Karpas-422 (cell line): ENCODE measurements around the gene PLPPR1. TPM values are rescaled to one million over a fixed set of nuclear protein-coding genes. Genes with fewer than 3 reads are reported as not detected.

Experiments
- DNase-seq: peaks from one replicate; pipeline ENCODE4 v3.0.0-alpha.2; 2015
- H2AFZ ChIP-seq: fragments of 200-600 bp; sonication (generic); 2 replicates; pipeline ENCODE4 v1.6.1; 2014; ENCODE audit warnings: antibody characterized with exemption, low read length, mixed read lengths
- H3K27ac ChIP-seq: fragments of 200-600 bp; sonication (generic); 2 replicates; pipeline ENCODE4 v1.5.1; 2014; ENCODE audit warnings: mild to moderate bottlenecking, low read length, moderate library complexity
- H3K27me3 ChIP-seq: fragments of 200-600 bp; sonication (generic); 2 replicates; pipeline ENCODE4 v1.6.1; 2014; ENCODE audit warnings: low read length, mixed read lengths
- H3K36me3 ChIP-seq: fragments of 200-600 bp; sonication (generic); 2 replicates; pipeline ENCODE4 v1.6.1; 2014; ENCODE audit warnings: low read length, mixed read lengths; ENCODE audit not compliant: insufficient read depth
- H3K4me1 ChIP-seq: fragments of 200-600 bp; sonication (generic); 2 replicates; pipeline ENCODE4 v1.6.1; 2014; ENCODE audit warnings: mild to moderate bottlenecking, low read length, mixed read lengths
- H3K4me2 ChIP-seq: fragments of 200-600 bp; sonication (generic); 2 replicates; pipeline ENCODE4 v1.6.1; 2014; ENCODE audit warnings: low read length, low read depth, mild to moderate bottlenecking; ENCODE audit not compliant: poor library complexity, severe bottlenecking
- H3K4me3 ChIP-seq: fragments of 200-600 bp; sonication (generic); 2 replicates; pipeline ENCODE4 v1.5.1; 2014; ENCODE audit warnings: mild to moderate bottlenecking, antibody characterized with exemption, low read length, mixed read lengths
- H3K79me2 ChIP-seq: fragments of 200-600 bp; sonication (generic); 2 replicates; pipeline ENCODE4 v1.6.1; 2014; ENCODE audit warnings: mild to moderate bottlenecking, low read length, mixed read lengths
- H3K9ac ChIP-seq: fragments of 200-600 bp; sonication (generic); 2 replicates; pipeline ENCODE4 v1.6.0; 2014; ENCODE audit warnings: low read length
- H3K9me2 ChIP-seq: fragments of 200-600 bp; sonication (generic), shearing (Covaris generic); replicated peaks from 2 replicates; pipeline ENCODE4 v1.6.0; 2014; ENCODE audit warnings: mild to moderate bottlenecking, low read length, moderate library complexity; ENCODE audit not compliant: insufficient read depth
- H3K9me3 ChIP-seq: fragments of 300-700, 200-600 bp; sonication (generic); 2 replicates; pipeline ENCODE4 v1.6.1; 2014; ENCODE audit warnings: low read length, mixed read lengths
- H4K20me1 ChIP-seq: fragments of 200-600 bp; sonication (generic); 2 replicates; pipeline ENCODE4 v1.6.1; 2014; ENCODE audit warnings: mild to moderate bottlenecking, antibody characterized with exemption, low read length, low read depth; ENCODE audit not compliant: insufficient read depth
- total RNA-seq: library from RNA; depleted of rRNA; stranded (reverse); fragments of >200 nt; shearing (Covaris generic); gene quantifications from 2 replicates; pipeline ENCODE4 v1.2.3, GENCODE V29; 2014; ENCODE audit warnings: low replicate concordance

The PLPPR1 gene
- total RNA-seq, 1 experiment from 2014 or later, result not detected

- Histone ChIP-seq H4K20me1 (no peaks in the 10 kb centered on the region), H3K36me3 (no peaks in the 10 kb centered on the region), H3K9me3 (no peaks in the 10 kb centered on the region), H3K4me1 (no peaks in the 10 kb centered on the region), H3K4me3 (no peak overlapping the region), H3K9me2 (no peaks in the 10 kb centered on the region), H2AFZ (no peak overlapping the region), H3K4me2 (no peak overlapping the region), H3K79me2 (no peaks in the 10 kb centered on the region), H3K9ac (no peak overlapping the region), H3K27ac (no peak overlapping the region), H3K27me3 (no peaks in the 10 kb centered on the region)
- DNase-seq, result no peak
These were observed 325.7 kb downstream of the PLPPR1 start for GRCh38 chr9:101354143-101354764.

GRCh38 chr9:101354765-101355708 is 326.5 kb downstream of the PLPPR1 start:
- Histone ChIP-seq H2AFZ (no peak overlapping the region), H3K27me3 (no peaks in the 10 kb centered on the region), H3K4me3 (no peak overlapping the region), H3K79me2 (no peaks in the 10 kb centered on the region), H4K20me1 (no peaks in the 10 kb centered on the region), H3K27ac (no peak overlapping the region), H3K9me2 (no peaks in the 10 kb centered on the region), H3K4me1 (no peaks in the 10 kb centered on the region), H3K9ac (no peak overlapping the region), H3K9me3 (no peaks in the 10 kb centered on the region), H3K36me3 (no peaks in the 10 kb centered on the region), H3K4me2 (no peak overlapping the region)
- DNase-seq, result no peak

GRCh38 chr9:101356619-101357018 is 328.1 kb downstream of the PLPPR1 start:
- H3K27me3 ChIP-seq, result no peaks in the 10 kb centered on the region
- H4K20me1 ChIP-seq, result no peaks in the 10 kb centered on the region
- no peak overlapping the region for H3K4me3 ChIP-seq
- H3K36me3 ChIP-seq, result no peaks in the 10 kb centered on the region
- DNase-seq, result no peak
- H3K27ac ChIP-seq, result no peak overlapping the region
- H3K9me2 ChIP-seq, result no peaks in the 10 kb centered on the region
- H3K9me3 ChIP-seq, result no peaks in the 10 kb centered on the region
- H2AFZ ChIP-seq, result no peak overlapping the region
- no peak overlapping the region for H3K9ac ChIP-seq
- no peaks in the 10 kb centered on the region for H3K79me2 ChIP-seq
- no peaks in the 10 kb centered on the region for H3K4me1 ChIP-seq
- no peak overlapping the region for H3K4me2 ChIP-seq

GRCh38 chr9:101359679-101360078 is 331.2 kb downstream of the PLPPR1 start:
- no peaks in the 10 kb centered on the region for H3K9me3 ChIP-seq
- H3K36me3 ChIP-seq, result no peaks in the 10 kb centered on the region
- no peaks in the 10 kb centered on the region for H3K4me1 ChIP-seq
- H2AFZ ChIP-seq, result no peak overlapping the region
- H3K4me2 ChIP-seq, result no peak overlapping the region
- H3K27ac ChIP-seq, result no peak overlapping the region
- no peak overlapping the region for H3K4me3 ChIP-seq
- H3K79me2 ChIP-seq, result no peaks in the 10 kb centered on the region
- no peak overlapping the region for H3K9ac ChIP-seq
- H3K9me2 ChIP-seq, result no peaks in the 10 kb centered on the region
- H3K27me3 ChIP-seq, result no peaks in the 10 kb centered on the region
- DNase-seq, result no peak
- H4K20me1 ChIP-seq, result no peaks in the 10 kb centered on the region

- Histone ChIP-seq H3K4me2 (no peak overlapping the region), H3K4me3 (no peak overlapping the region), H3K9me3 (no peaks in the 10 kb centered on the region), H3K27me3 (no peaks in the 10 kb centered on the region), H3K9me2 (no peaks in the 10 kb centered on the region), H2AFZ (no peak overlapping the region), H3K79me2 (no peaks in the 10 kb centered on the region), H3K27ac (no peak overlapping the region), H4K20me1 (no peaks in the 10 kb centered on the region), H3K9ac (no peak overlapping the region), H3K36me3 (no peaks in the 10 kb centered on the region), H3K4me1 (no peaks in the 10 kb centered on the region)
- DNase-seq, result no peak
These were observed 332.1 kb downstream of the PLPPR1 start for GRCh38 chr9:101360647-101361046.

- no peak overlapping the region for H3K4me2 ChIP-seq
- H3K9me3 ChIP-seq, result no peaks in the 10 kb centered on the region
- no peaks in the 10 kb centered on the region for H3K4me1 ChIP-seq
- H3K4me3 ChIP-seq, result no peak overlapping the region
- H3K79me2 ChIP-seq, result no peaks in the 10 kb centered on the region
- no peaks in the 10 kb centered on the region for H4K20me1 ChIP-seq
- no peak for DNase-seq
- H3K9me2 ChIP-seq, result no peaks in the 10 kb centered on the region
- H3K9ac ChIP-seq, result no peak overlapping the region
- H3K27me3 ChIP-seq, result no peaks in the 10 kb centered on the region
- no peak overlapping the region for H3K27ac ChIP-seq
- H3K36me3 ChIP-seq, result no peaks in the 10 kb centered on the region
- no peak overlapping the region for H2AFZ ChIP-seq
These were observed 333.9 kb downstream of the PLPPR1 start for GRCh38 chr9:101362450-101362849.

- Histone ChIP-seq H3K27ac (no peak overlapping the region), H3K9ac (no peak overlapping the region), H3K4me2 (no peak overlapping the region), H3K27me3 (no peaks in the 10 kb centered on the region), H3K9me3 (no peaks in the 10 kb centered on the region), H3K4me3 (no peak overlapping the region), H3K79me2 (no peaks in the 10 kb centered on the region), H4K20me1 (no peaks in the 10 kb centered on the region), H3K36me3 (no peaks in the 10 kb centered on the region), H2AFZ (no peak overlapping the region), H3K9me2 (no peaks in the 10 kb centered on the region), H3K4me1 (peaks cover 7% of the 10 kb centered on the region)
- no peak for DNase-seq
These were observed 336.7 kb downstream of the PLPPR1 start for GRCh38 chr9:101365181-101365580.

- H4K20me1 ChIP-seq, result no peaks in the 10 kb centered on the region
- H3K4me1 ChIP-seq, result peaks cover 7% of the 10 kb centered on the region
- H3K27me3 ChIP-seq, result no peaks in the 10 kb centered on the region
- H3K4me2 ChIP-seq, result no peak overlapping the region
- no peak for DNase-seq
- H3K27ac ChIP-seq, result no peak overlapping the region
- H3K9me3 ChIP-seq, result no peaks in the 10 kb centered on the region
- no peaks in the 10 kb centered on the region for H3K9me2 ChIP-seq
- no peak overlapping the region for H2AFZ ChIP-seq
- no peak overlapping the region for H3K4me3 ChIP-seq
- no peaks in the 10 kb centered on the region for H3K36me3 ChIP-seq
- no peak overlapping the region for H3K9ac ChIP-seq
- no peaks in the 10 kb centered on the region for H3K79me2 ChIP-seq
These were observed 337.7 kb downstream of the PLPPR1 start for GRCh38 chr9:101366038-101366756.
